NCI-H1048 (cell line): Measurements from ENCODE around the gene RELL1.

Source experiments
- DNase-seq: peaks from one replicate; lab custom pipeline; 2025; lab: John Stamatoyannopoulos, UW

The RELL1 gene

GRCh38 chr4:37599092-37599790, 86.9 kb downstream of the RELL1 start:
- DNase-seq: no peak

- DNase-seq: no peak
These were observed 89.1 kb downstream of the RELL1 start for GRCh38 chr4:37597034-37597433.

GRCh38 chr4:37595875-37596680, 90.1 kb downstream of the RELL1 start:
- DNase-seq: no peak

- no peak for DNase-seq
These were observed 92.1 kb downstream of the RELL1 start for GRCh38 chr4:37594099-37594498.

GRCh38 chr4:37591349-37591748, 94.8 kb downstream of the RELL1 start:
- no peak for DNase-seq

- DNase-seq: no peak
These were observed 96.2 kb downstream of the RELL1 start for GRCh38 chr4:37590016-37590415.

- no peak for DNase-seq
These were observed 98.0 kb downstream of the RELL1 start for GRCh38 chr4:37588150-37588549.

GRCh38 chr4:37586194-37586593, 100.0 kb downstream of the RELL1 start:
- no peak for DNase-seq

- DNase-seq: no peak
These were observed 101.6 kb downstream of the RELL1 start for GRCh38 chr4:37584493-37585060.

- DNase-seq: no peak
These were observed 102.1 kb downstream of the RELL1 start for GRCh38 chr4:37584071-37584470.

GRCh38 chr4:37573566-37573965, 112.6 kb downstream of the RELL1 start:
- no peak for DNase-seq

GRCh38 chr4:37568489-37568888, 117.7 kb downstream of the RELL1 start:
- no peak for DNase-seq

GRCh38 chr4:37567836-37568235, 118.3 kb downstream of the RELL1 start:
- no peak for DNase-seq

- DNase-seq: no peak
These were observed 123.6 kb downstream of the RELL1 start for GRCh38 chr4:37562592-37562991.

GRCh38 chr4:37561803-37562207, 124.4 kb downstream of the RELL1 start:
- no peak for DNase-seq

GRCh38 chr4:37561196-37561802, 124.9 kb downstream of the RELL1 start:
- no peak for DNase-seq
